Measurements from ENCODE around the gene GNPNAT1. TPM values are rescaled to one million over a fixed set of nuclear protein-coding genes. Genes with fewer than 3 reads are reported as not detected.

GNPNAT1 gene
- total and polyA plus RNA-seq, 9 of the 15 experiments (the other 6 are each of a cell fraction or from before 2014, with no cell fraction given), result 15.8 to 27.7 (median 25.3) TPM

GRCh38 chr14:52791223-52792096 is at the start of gene GNPNAT1 (continued):
- TF ChIP-seq ZNF740 (CRISPR knock-in tag; IDR thresholded peaks at IDR 0.05) (0 out of 2 replicates have a peak, but pooled peaks have one; percentile 41), ZNF740 (tag; IDR thresholded peaks at IDR 0.05) (no peak), HEY1 (CRISPR knock-in tag; IDR thresholded peaks at IDR 0.05; ENCODE audit: borderline replicate concordance) (no peak), FOXM1 (IDR thresholded peaks at IDR 0.05; ENCODE audit: low read depth) (no peak), FOXM1 (CRISPR knock-in tag; IDR thresholded peaks at IDR 0.05; ENCODE audit: low read depth) (0 out of 2 replicates have a peak, but pooled peaks have one; percentile 61), CC2D1A (IDR thresholded peaks at IDR 0.05) (no peak), ZBTB34 (CRISPR knock-in tag; IDR thresholded peaks at IDR 0.05) (no peak), EGR1 (conservative IDR thresholded peaks at IDR 0.05) (peak; percentile 98), PTRF (tag; IDR thresholded peaks at IDR 0.05) (no peak), ASH1L (IDR thresholded peaks at IDR 0.05; ENCODE audit: borderline replicate concordance, low read depth, partially characterized antibody) (no peak), HCFC1 (IDR thresholded peaks at IDR 0.05; ENCODE audit: low read depth, low read length) (peak; percentile 31; the same call in 1 of the 2 replicates), ZNF830 (CRISPR knock-in tag; IDR thresholded peaks at IDR 0.05) (no peak), ZNF133 (CRISPR knock-in tag; IDR thresholded peaks at IDR 0.05) (no peak), SAP30 (IDR thresholded peaks at IDR 0.05; ENCODE audit: borderline replicate concordance, insufficient read depth, low read depth, low read length, poor library complexity, severe bottlenecking) (peak; percentile 51), SP2 (IDR thresholded peaks at IDR 0.05; ENCODE audit: extremely low read depth, low read depth, low read length, poor library complexity, severe bottlenecking) (no peak)
- TF ChIP-seq, protein P1, sequence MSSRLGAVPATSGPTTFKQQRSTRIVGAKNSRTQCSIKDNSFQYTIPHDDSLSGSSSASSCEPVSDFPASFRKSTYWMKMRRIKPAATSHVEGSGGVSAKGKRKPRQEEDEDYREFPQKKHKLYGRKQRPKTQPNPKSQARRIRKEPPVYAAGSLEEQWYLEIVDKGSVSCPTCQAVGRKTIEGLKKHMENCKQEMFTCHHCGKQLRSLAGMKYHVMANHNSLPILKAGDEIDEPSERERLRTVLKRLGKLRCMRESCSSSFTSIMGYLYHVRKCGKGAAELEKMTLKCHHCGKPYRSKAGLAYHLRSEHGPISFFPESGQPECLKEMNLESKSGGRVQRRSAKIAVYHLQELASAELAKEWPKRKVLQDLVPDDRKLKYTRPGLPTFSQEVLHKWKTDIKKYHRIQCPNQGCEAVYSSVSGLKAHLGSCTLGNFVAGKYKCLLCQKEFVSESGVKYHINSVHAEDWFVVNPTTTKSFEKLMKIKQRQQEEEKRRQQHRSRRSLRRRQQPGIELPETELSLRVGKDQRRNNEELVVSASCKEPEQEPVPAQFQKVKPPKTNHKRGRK (tag; IDR thresholded peaks at IDR 0.05), result no peak
